Heart left ventricle (tissue), 13 donors: ENCODE results near the gene STX8.

Experiments
- CTCF ChIP-seq, 12 donors: fragments of 200-600 bp; sonication (generic) in 4 of 12; IDR thresholded peaks; one replicate each; pipeline versions ENCODE4 v1.5.0 to v1.8.0; 2018 to 2022; ENCODE audit warnings: antibody characterized with exemption in 12 of 12, mild to moderate bottlenecking in 5 of 12
- POLR2A ChIP-seq, 2 donors: fragments of 450-650 bp; IDR thresholded peaks; one replicate each; pipeline ENCODE4 v1.6.1; 2017; ENCODE audit warnings: antibody characterized with exemption in 2 of 2, mild to moderate bottlenecking in 2 of 2, moderate library complexity in 2 of 2
- donor health status: ischemic (EF 13 %, LVEDD 7.1; RV severe dilation, severe dysfunction).
- donor health status: DM: no; HTN: yes; CAD: no.
- donor health status: DM: no; HTN: no; CAD: no.
- donor health status: ischemic (EF 25% LVEDD 6.9; RV normal size, moderate dysfunction).
- donor health status: ischemic (EF 25% LVEDD 5.7; RV mildly dilated, moderate dysfunction).
- donor health status: ischemic (EF 35%, LVEDD 5.7; RV mildly dilated, moderate dysfunction).
- donor health status: nonischemic (EF 11% LVEDD 7.7; RV severe dilation, severe dysfunction).
- donor health status: DM: yes; HTN: yes; CAD: no.
- donor health status: PGD.
- donor health status: ischemic (EF 29% LVEDD 5.4; RV normal size, mild dysfunction).
- donor health status: nonischemic (EF 23%, LVEDD 6.1; RV moderate dilation, normal function).

GRCh38 chr17:9233271-9233599, 342.4 kb downstream of the STX8 start:
- no peak for TF ChIP-seq CTCF (IDR thresholded peaks at IDR 0.05)
- no peak for TF ChIP-seq POLR2A (IDR thresholded peaks at IDR 0.05)
